ENCODE measurements around the gene VWF.
A peak's percentile ranks its signal among the peaks of the same experiment; 100 is the strongest.

VWF gene

GRCh38 chr12:5966486-5967095 lies 157.9 kb downstream of the VWF start:
- H3K4me3 ChIP-seq (ENCODE audit: low read depth, low read length), result no peak overlapping the region
- no peaks in the 10 kb centered on the region for H3K9me3 ChIP-seq (ENCODE audit: control insufficient read depth, insufficient read depth, low read length)
- H3K9ac ChIP-seq (ENCODE audit: low read depth, low read length), result no peak overlapping the region
- no peaks in the 10 kb centered on the region for H3K36me3 ChIP-seq (ENCODE audit: control insufficient read depth, insufficient read depth, low read length)
- H3K27me3 ChIP-seq (ENCODE audit: control insufficient read depth, insufficient read depth, low read length), result peaks cover 7% of the 10 kb centered on the region
- H3K4me1 ChIP-seq (ENCODE audit: control insufficient read depth, insufficient read depth, low read length), result peaks cover 16% of the 10 kb centered on the region

GRCh38 chr12:5965950-5966383 lies 158.5 kb downstream of the VWF start:
- H3K9me3 ChIP-seq (ENCODE audit: control insufficient read depth, insufficient read depth, low read length), result no peaks in the 10 kb centered on the region
- peaks cover 16% of the 10 kb centered on the region for H3K4me1 ChIP-seq (ENCODE audit: control insufficient read depth, insufficient read depth, low read length)
- H3K27me3 ChIP-seq (ENCODE audit: control insufficient read depth, insufficient read depth, low read length), result peaks cover 7% of the 10 kb centered on the region
- H3K4me3 ChIP-seq (ENCODE audit: low read depth, low read length), result peak overlapping the region; percentile 5
- no peaks in the 10 kb centered on the region for H3K36me3 ChIP-seq (ENCODE audit: control insufficient read depth, insufficient read depth, low read length)
- H3K9ac ChIP-seq (ENCODE audit: low read depth, low read length), result no peak overlapping the region

- Histone ChIP-seq H3K27me3 (ENCODE audit: control insufficient read depth, insufficient read depth, low read length) (peaks cover 7% of the 10 kb centered on the region), H3K9ac (ENCODE audit: low read depth, low read length) (no peak overlapping the region), H3K4me1 (ENCODE audit: control insufficient read depth, insufficient read depth, low read length) (peaks cover 16% of the 10 kb centered on the region), H3K9me3 (ENCODE audit: control insufficient read depth, insufficient read depth, low read length) (no peaks in the 10 kb centered on the region), H3K4me3 (ENCODE audit: low read depth, low read length) (peak overlapping the region; percentile 5), H3K36me3 (ENCODE audit: control insufficient read depth, insufficient read depth, low read length) (no peaks in the 10 kb centered on the region)
Measured at GRCh38 chr12:5964913-5965900, 159.3 kb downstream of the VWF start.

GRCh38 chr12:5963515-5963914 lies 161.0 kb downstream of the VWF start:
- H3K4me3 ChIP-seq (ENCODE audit: low read depth, low read length), result no peak overlapping the region

GRCh38 chr12:5960783-5961182 lies 163.7 kb downstream of the VWF start:
- Histone ChIP-seq H3K4me1 (ENCODE audit: control insufficient read depth, insufficient read depth, low read length) (peaks cover 16% of the 10 kb centered on the region), H3K36me3 (ENCODE audit: control insufficient read depth, insufficient read depth, low read length) (no peaks in the 10 kb centered on the region), H3K9ac (ENCODE audit: low read depth, low read length) (no peak overlapping the region), H3K4me3 (ENCODE audit: low read depth, low read length) (no peak overlapping the region), H3K27me3 (ENCODE audit: control insufficient read depth, insufficient read depth, low read length) (peaks cover 7% of the 10 kb centered on the region), H3K9me3 (ENCODE audit: control insufficient read depth, insufficient read depth, low read length) (no peaks in the 10 kb centered on the region)

More at GRCh38 chr12:5963515-5963914, 161.0 kb downstream of the VWF start:
- Histone ChIP-seq H3K4me1 (ENCODE audit: control insufficient read depth, insufficient read depth, low read length) (peaks cover 16% of the 10 kb centered on the region), H3K27me3 (ENCODE audit: control insufficient read depth, insufficient read depth, low read length) (peaks cover 7% of the 10 kb centered on the region), H3K36me3 (ENCODE audit: control insufficient read depth, insufficient read depth, low read length) (no peaks in the 10 kb centered on the region), H3K9me3 (ENCODE audit: control insufficient read depth, insufficient read depth, low read length) (no peaks in the 10 kb centered on the region), H3K9ac (ENCODE audit: low read depth, low read length) (no peak overlapping the region)

GRCh38 chr12:5956987-5957386 lies 167.5 kb downstream of the VWF start:
- H3K27me3 ChIP-seq (ENCODE audit: control insufficient read depth, insufficient read depth, low read length), result no peaks in the 10 kb centered on the region
- H3K4me1 ChIP-seq (ENCODE audit: control insufficient read depth, insufficient read depth, low read length), result no peaks in the 10 kb centered on the region
- no peaks in the 10 kb centered on the region for H3K36me3 ChIP-seq (ENCODE audit: control insufficient read depth, insufficient read depth, low read length)
- no peaks in the 10 kb centered on the region for H3K9me3 ChIP-seq (ENCODE audit: control insufficient read depth, insufficient read depth, low read length)
- H3K9ac ChIP-seq (ENCODE audit: low read depth, low read length), result no peak overlapping the region
- H3K4me3 ChIP-seq (ENCODE audit: low read depth, low read length), result no peak overlapping the region

GRCh38 chr12:5954661-5955060 lies 169.8 kb downstream of the VWF start:
- no peak overlapping the region for H3K9ac ChIP-seq (ENCODE audit: low read depth, low read length)
- no peaks in the 10 kb centered on the region for H3K4me1 ChIP-seq (ENCODE audit: control insufficient read depth, insufficient read depth, low read length)
- H3K36me3 ChIP-seq (ENCODE audit: control insufficient read depth, insufficient read depth, low read length), result no peaks in the 10 kb centered on the region
- H3K9me3 ChIP-seq (ENCODE audit: control insufficient read depth, insufficient read depth, low read length), result no peaks in the 10 kb centered on the region
- H3K4me3 ChIP-seq (ENCODE audit: low read depth, low read length), result no peak overlapping the region
- H3K27me3 ChIP-seq (ENCODE audit: control insufficient read depth, insufficient read depth, low read length), result no peaks in the 10 kb centered on the region

- H3K36me3 ChIP-seq (ENCODE audit: control insufficient read depth, insufficient read depth, low read length), result no peaks in the 10 kb centered on the region
- H3K4me3 ChIP-seq (ENCODE audit: low read depth, low read length), result no peak overlapping the region
- H3K4me1 ChIP-seq (ENCODE audit: control insufficient read depth, insufficient read depth, low read length), result no peaks in the 10 kb centered on the region
- no peaks in the 10 kb centered on the region for H3K9me3 ChIP-seq (ENCODE audit: control insufficient read depth, insufficient read depth, low read length)
- H3K9ac ChIP-seq (ENCODE audit: low read depth, low read length), result no peak overlapping the region
- H3K27me3 ChIP-seq (ENCODE audit: control insufficient read depth, insufficient read depth, low read length), result no peaks in the 10 kb centered on the region
Measured at GRCh38 chr12:5953835-5954586, 170.5 kb downstream of the VWF start.

- Histone ChIP-seq H3K9me3 (ENCODE audit: control insufficient read depth, insufficient read depth, low read length) (no peaks in the 10 kb centered on the region), H3K27me3 (ENCODE audit: control insufficient read depth, insufficient read depth, low read length) (peaks cover 18% of the 10 kb centered on the region), H3K4me1 (ENCODE audit: control insufficient read depth, insufficient read depth, low read length) (no peaks in the 10 kb centered on the region), H3K4me3 (ENCODE audit: low read depth, low read length) (no peak overlapping the region), H3K9ac (ENCODE audit: low read depth, low read length) (no peak overlapping the region), H3K36me3 (ENCODE audit: control insufficient read depth, insufficient read depth, low read length) (no peaks in the 10 kb centered on the region)
Measured at GRCh38 chr12:5952031-5952430, 172.4 kb downstream of the VWF start.

GRCh38 chr12:5948696-5949095 lies 175.8 kb downstream of the VWF start:
- Histone ChIP-seq H3K4me3 (ENCODE audit: low read depth, low read length) (no peak overlapping the region), H3K9me3 (ENCODE audit: control insufficient read depth, insufficient read depth, low read length) (no peaks in the 10 kb centered on the region), H3K27me3 (ENCODE audit: control insufficient read depth, insufficient read depth, low read length) (peaks cover 48% of the 10 kb centered on the region), H3K4me1 (ENCODE audit: control insufficient read depth, insufficient read depth, low read length) (peaks cover 3% of the 10 kb centered on the region), H3K36me3 (ENCODE audit: control insufficient read depth, insufficient read depth, low read length) (no peaks in the 10 kb centered on the region), H3K9ac (ENCODE audit: low read depth, low read length) (no peak overlapping the region)

- no peaks in the 10 kb centered on the region for H3K36me3 ChIP-seq (ENCODE audit: control insufficient read depth, insufficient read depth, low read length)
- H3K4me1 ChIP-seq (ENCODE audit: control insufficient read depth, insufficient read depth, low read length), result peaks cover 3% of the 10 kb centered on the region
- H3K4me3 ChIP-seq (ENCODE audit: low read depth, low read length), result no peak overlapping the region
- H3K9me3 ChIP-seq (ENCODE audit: control insufficient read depth, insufficient read depth, low read length), result no peaks in the 10 kb centered on the region
- H3K27me3 ChIP-seq (ENCODE audit: control insufficient read depth, insufficient read depth, low read length), result peaks cover 50% of the 10 kb centered on the region
- no peak overlapping the region for H3K9ac ChIP-seq (ENCODE audit: low read depth, low read length)
Measured at GRCh38 chr12:5947006-5947405, 177.5 kb downstream of the VWF start.
